ENCODE data around the gene SMPD3. TPM values are rescaled to one million over a fixed set of nuclear protein-coding genes. Genes with fewer than 3 reads are reported as not detected.

SMPD3 gene
- total and polyA plus RNA-seq, 7 donors, result 0.04 to 0.21 (median 0.08) TPM

DNA sequence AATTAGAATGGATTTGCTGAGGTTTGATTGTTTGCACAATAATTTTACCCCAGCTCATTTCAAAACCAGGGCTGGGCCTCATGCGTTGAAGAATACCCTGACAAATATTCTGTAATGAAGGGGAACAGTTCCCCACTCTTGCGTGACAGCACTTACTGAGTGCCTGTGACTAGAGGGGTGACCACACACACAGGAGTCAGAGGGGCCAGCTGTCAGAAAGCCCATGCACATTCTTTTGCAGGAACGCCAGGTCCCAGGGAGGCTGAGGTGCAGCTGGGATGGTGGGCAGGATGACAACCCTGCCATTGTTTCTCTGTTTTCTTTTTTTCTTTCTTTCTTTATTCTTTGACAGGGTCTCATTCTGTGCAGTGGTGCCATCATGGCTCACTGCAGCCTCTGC is 44.6 kb downstream of the SMPD3 start:
- Histone ChIP-seq H3K4me3 (no peak overlapping the region), H3K9me3 (no peaks in the 10 kb centered on the region), H3K27me3 (ENCODE audit: insufficient read depth in 3 of 3, low read length in 2 of 3) (no peaks in the 10 kb centered on the region), H3K36me3 (ENCODE audit: insufficient read depth in 1 of 2, low read depth in 1 of 2) (no peaks in the 10 kb centered on the region), H3K4me1 (no peaks in the 10 kb centered on the region), H3K27ac (no peak overlapping the region)
- ATAC-seq, result no peak
- no peak for DNase-seq
- 57 to 75% (median 58%) methylated on average over 3 of the region's 3 CpGs for WGBS, 3 donors
- intact Hi-C loops (cut with DNase I), result no loop called here
- no peak for TF ChIP-seq CTCF (IDR thresholded peaks at IDR 0.05)

GRCh38 chr16:68403177-68403576 is 45.1 kb downstream of the SMPD3 start:
- Histone ChIP-seq H3K4me3 (no peak overlapping the region), H3K9me3 (no peaks in the 10 kb centered on the region), H3K27me3 (ENCODE audit: insufficient read depth in 3 of 3, low read length in 2 of 3) (no peaks in the 10 kb centered on the region), H3K27ac (no peak overlapping the region), H3K36me3 (ENCODE audit: insufficient read depth in 1 of 2, low read depth in 1 of 2) (no peaks in the 10 kb centered on the region), H3K4me1 (no peaks in the 10 kb centered on the region)
- ATAC-seq (no peak), DNase-seq (no peak)
- intact Hi-C loops (cut with DNase I), result no loop called here
- WGBS, 3 donors, result 35 to 39% (median 38%) methylated on average over 1 of the region's 1 CpG
- TF ChIP-seq CTCF (IDR thresholded peaks at IDR 0.05), result no peak

DNA sequence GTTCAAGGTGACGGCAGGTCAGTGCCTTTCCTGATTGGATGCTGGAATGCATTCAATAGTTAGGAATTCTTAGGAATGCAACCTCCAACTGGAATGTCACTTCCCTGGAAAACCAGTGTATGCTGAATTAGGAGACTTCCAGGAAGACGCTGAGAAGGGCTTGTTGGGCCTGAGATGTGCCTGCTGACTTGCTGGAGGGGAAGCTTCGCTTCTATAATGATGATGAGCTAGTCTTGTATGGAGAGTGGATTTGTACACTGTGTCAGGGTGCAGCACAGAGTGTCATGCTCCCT is 45.6 kb downstream of the SMPD3 start:
- Histone ChIP-seq H3K36me3 (ENCODE audit: insufficient read depth in 1 of 2, low read depth in 1 of 2) (no peaks in the 10 kb centered on the region), H3K27me3 (ENCODE audit: insufficient read depth in 3 of 3, low read length in 2 of 3) (no peaks in the 10 kb centered on the region), H3K4me1 (no peaks in the 10 kb centered on the region), H3K4me3 (no peak overlapping the region), H3K9me3 (no peaks in the 10 kb centered on the region), H3K27ac (no peak overlapping the region)
- WGBS, 3 donors, result 82 to 88% (median 86%) methylated on average over 3 of the region's 3 CpGs
- DNase-seq, result no peak
- intact Hi-C loops (cut with DNase I), result no loop called here
- no peak for ATAC-seq
- TF ChIP-seq CTCF (IDR thresholded peaks at IDR 0.05), result no peak

DNA sequence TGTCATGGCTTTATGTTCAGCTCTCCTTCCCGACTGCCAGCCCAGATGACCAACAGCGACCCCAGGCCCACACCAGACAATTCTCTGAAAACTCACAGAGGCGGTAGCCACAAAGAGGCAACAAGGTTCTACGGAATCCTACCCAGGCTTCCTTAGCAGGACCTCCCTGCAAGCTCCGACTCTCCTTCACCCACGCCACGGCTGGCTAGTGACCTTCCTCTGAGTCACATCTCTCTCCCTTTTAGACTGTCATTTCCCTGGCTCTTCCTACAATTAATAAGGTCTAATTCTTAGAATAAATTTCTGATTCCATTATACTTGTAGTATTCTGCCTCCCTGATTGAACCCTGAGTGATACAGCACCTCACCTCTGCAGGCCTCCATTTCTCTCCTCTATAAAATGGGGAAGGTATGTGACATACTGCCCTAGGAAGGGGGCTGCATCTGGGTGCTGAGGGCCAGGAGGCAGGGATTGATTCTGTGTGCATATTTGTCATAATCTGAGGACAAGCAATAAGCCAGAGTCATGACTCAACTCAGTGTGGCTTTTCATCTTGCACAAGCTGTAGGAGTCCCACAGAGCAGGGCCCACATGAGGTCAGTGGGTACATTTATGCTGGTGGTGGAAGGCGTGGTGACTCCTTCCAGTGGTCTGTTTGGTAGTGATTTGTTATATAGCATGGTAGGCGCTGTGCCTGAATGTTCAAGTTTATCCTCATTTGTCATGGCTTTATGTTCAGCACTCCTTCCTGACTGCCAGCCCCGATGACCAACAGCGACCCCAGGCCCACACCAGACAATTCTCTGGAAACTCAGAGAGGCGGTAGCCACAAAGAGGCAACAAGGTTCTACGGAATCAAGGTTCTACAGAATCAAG is 46.2 kb downstream of the SMPD3 start:
- Histone ChIP-seq H3K4me3 (no peak overlapping the region), H3K36me3 (ENCODE audit: insufficient read depth in 1 of 2, low read depth in 1 of 2) (no peaks in the 10 kb centered on the region), H3K4me1 (no peaks in the 10 kb centered on the region), H3K27me3 (ENCODE audit: insufficient read depth in 3 of 3, low read length in 2 of 3) (no peaks in the 10 kb centered on the region), H3K27ac (no peak overlapping the region), H3K9me3 (no peaks in the 10 kb centered on the region)
- ATAC-seq, result no peak
- no peak for TF ChIP-seq CTCF (IDR thresholded peaks at IDR 0.05)
- intact Hi-C loops (cut with DNase I), result no loop called here
- DNase-seq, result no peak
- WGBS, 3 donors, result 79 to 82% (median 81%) methylated on average over 13 of the region's 13 CpGs
